Endodermal cell (in vitro differentiated cells): ENCODE results near the gene QKI. TPM values are rescaled to one million over a fixed set of nuclear protein-coding genes. Genes with fewer than 3 reads are reported as not detected.

Source experiments
- DNase-seq: peaks from one replicate; pipeline ENCODE4 v3.0.0-alpha.2; 2017
- H3K27ac ChIP-seq: 2 replicates; pipeline ENCODE4 v1.5.1; 2013; ENCODE audit warnings: mild to moderate bottlenecking, low read depth, low read length, moderate library complexity
- H3K27me3 ChIP-seq: 2 replicates; pipeline ENCODE4 v1.6.1; 2013; ENCODE audit warnings: mild to moderate bottlenecking, low read length, moderate library complexity; ENCODE audit not compliant: insufficient read depth, control insufficient read depth, poor library complexity, severe bottlenecking
- H3K36me3 ChIP-seq: 2 replicates; pipeline ENCODE4 v1.7.0; 2013; ENCODE audit warnings: mild to moderate bottlenecking, low read length, moderate library complexity; ENCODE audit not compliant: control insufficient read depth, insufficient read depth
- H3K4me1 ChIP-seq: one replicate; pipeline ENCODE4 v1.7.0; 2013; ENCODE audit warnings: low read length; ENCODE audit not compliant: control insufficient read depth, insufficient read depth
- H3K4me3 ChIP-seq: 2 replicates; pipeline ENCODE4 v1.5.1; 2013; ENCODE audit warnings: mild to moderate bottlenecking, low read length, moderate library complexity
- H3K9ac ChIP-seq: 2 replicates; pipeline ENCODE4 v1.6.1; 2013; ENCODE audit warnings: mild to moderate bottlenecking, low read length, moderate library complexity; ENCODE audit not compliant: poor library complexity, severe bottlenecking; ENCODE audit errors: extremely low read depth
- H3K9me3 ChIP-seq: 2 replicates; pipeline ENCODE4 v1.6.1; 2013; ENCODE audit warnings: mild to moderate bottlenecking, low read length, moderate library complexity; ENCODE audit not compliant: control insufficient read depth
- H3K27ac Mint-ChIP-seq: 2 replicates; pipeline ENCODE4 v1.8.0; 2020; ENCODE audit warnings: mixed read lengths
- H3K27me3 Mint-ChIP-seq: 2 replicates; pipeline ENCODE4 v1.8.0; 2021; ENCODE audit warnings: mild to moderate bottlenecking, mixed read lengths; ENCODE audit not compliant: insufficient read depth
- H3K36me3 Mint-ChIP-seq: 2 replicates; pipeline ENCODE4 v1.8.0; 2020; ENCODE audit warnings: low read depth, mixed read lengths
- H3K4me1 Mint-ChIP-seq: 2 replicates; pipeline ENCODE4 v1.8.0; 2020; ENCODE audit warnings: mixed read lengths
- H3K4me3 Mint-ChIP-seq: 2 replicates; pipeline ENCODE4 v1.8.0; 2020; ENCODE audit warnings: mild to moderate bottlenecking, moderate library complexity, mixed read lengths
- H3K9me3 Mint-ChIP-seq: 2 replicates; pipeline ENCODE4 v1.8.0; 2020; ENCODE audit warnings: mild to moderate bottlenecking, mixed read lengths
- WGBS, 2 experiments: methylation state at CpG; one replicate each; pipeline versions ENCODE4 v1.1.5 to v1.1.7; 2013; ENCODE audit warnings: missing lambda C conversion rate in 2 of 2, mixed read lengths in 1 of 2; ENCODE audit not compliant: insufficient coverage in 1 of 2, insufficient read length in 1 of 2; 5-methylcytosine and 5-hydroxymethylcytosine counted together
- total RNA-seq, 2 donors: library from RNA; stranded (reverse); fragmentation: NEBNext Ultra II Directional in 1 of 2; extraction: Animal tissue kit (Norgen Biotek cat#: 25700) in 1 of 2; gene quantifications; 2 replicates in 1 of 2; 3 replicates in 1 of 2; pipeline ENCODE4 v1.2.1, GENCODE V29; 2021
- TF ChIP-seq, protein P1 (sequence below): fragments of 200-600 bp; sonication (generic); conservative IDR thresholded peaks from 2 replicates; pipeline ENCODE4 v1.5.0; 2021; ENCODE audit warnings: antibody characterized with exemption, mild to moderate bottlenecking

Gene QKI
- total RNA-seq, 2 donors from 2014 or later, result 93.3 to 107 TPM

GRCh38 chr6:163459007-163459406, 44.5 kb downstream of the QKI start:
- no peaks in the 10 kb centered on the region for H3K9me3 Mint-ChIP-seq
- H3K4me3 ChIP-seq, result no peak overlapping the region
- H3K27ac Mint-ChIP-seq, result no peak overlapping the region
- H3K36me3 ChIP-seq, result peaks cover 18% of the 10 kb centered on the region
- H3K9ac ChIP-seq, result no peak overlapping the region
- H3K36me3 Mint-ChIP-seq, result peaks cover 8% of the 10 kb centered on the region
- H3K27me3 ChIP-seq, result no peaks in the 10 kb centered on the region
- WGBS, 2 experiments, result 88 to 98% methylated on average over 1 to 2 of the region's 2 CpGs
- H3K4me1 ChIP-seq, result no peaks in the 10 kb centered on the region
- DNase-seq, result no peak
- TF ChIP-seq, protein P1, sequence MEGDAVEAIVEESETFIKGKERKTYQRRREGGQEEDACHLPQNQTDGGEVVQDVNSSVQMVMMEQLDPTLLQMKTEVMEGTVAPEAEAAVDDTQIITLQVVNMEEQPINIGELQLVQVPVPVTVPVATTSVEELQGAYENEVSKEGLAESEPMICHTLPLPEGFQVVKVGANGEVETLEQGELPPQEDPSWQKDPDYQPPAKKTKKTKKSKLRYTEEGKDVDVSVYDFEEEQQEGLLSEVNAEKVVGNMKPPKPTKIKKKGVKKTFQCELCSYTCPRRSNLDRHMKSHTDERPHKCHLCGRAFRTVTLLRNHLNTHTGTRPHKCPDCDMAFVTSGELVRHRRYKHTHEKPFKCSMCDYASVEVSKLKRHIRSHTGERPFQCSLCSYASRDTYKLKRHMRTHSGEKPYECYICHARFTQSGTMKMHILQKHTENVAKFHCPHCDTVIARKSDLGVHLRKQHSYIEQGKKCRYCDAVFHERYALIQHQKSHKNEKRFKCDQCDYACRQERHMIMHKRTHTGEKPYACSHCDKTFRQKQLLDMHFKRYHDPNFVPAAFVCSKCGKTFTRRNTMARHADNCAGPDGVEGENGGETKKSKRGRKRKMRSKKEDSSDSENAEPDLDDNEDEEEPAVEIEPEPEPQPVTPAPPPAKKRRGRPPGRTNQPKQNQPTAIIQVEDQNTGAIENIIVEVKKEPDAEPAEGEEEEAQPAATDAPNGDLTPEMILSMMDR, result no peak
- H3K27ac ChIP-seq, result no peak overlapping the region
- H3K27me3 Mint-ChIP-seq, result peaks cover 17% of the 10 kb centered on the region
- H3K4me1 Mint-ChIP-seq, result peaks cover 30% of the 10 kb centered on the region
- no peaks in the 10 kb centered on the region for H3K9me3 ChIP-seq
- H3K4me3 Mint-ChIP-seq, result no peak overlapping the region

GRCh38 chr6:163459536-163459935, 45.0 kb downstream of the QKI start:
- Histone ChIP-seq H3K4me3 (no peak overlapping the region), H3K9ac (no peak overlapping the region), H3K4me1 (no peaks in the 10 kb centered on the region), H3K36me3 (peaks cover 18% of the 10 kb centered on the region), H3K27ac (no peak overlapping the region), H3K27me3 (no peaks in the 10 kb centered on the region), H3K9me3 (no peaks in the 10 kb centered on the region)
- no peaks in the 10 kb centered on the region for H3K9me3 Mint-ChIP-seq
- no peak overlapping the region for H3K27ac Mint-ChIP-seq
- no peak for DNase-seq
- peaks cover 17% of the 10 kb centered on the region for H3K27me3 Mint-ChIP-seq
- TF ChIP-seq, protein P1, result no peak
- H3K36me3 Mint-ChIP-seq, result peaks cover 12% of the 10 kb centered on the region
- no peak overlapping the region for H3K4me3 Mint-ChIP-seq
- peaks cover 32% of the 10 kb centered on the region for H3K4me1 Mint-ChIP-seq
- WGBS, 2 experiments, result 99 to 100% methylated on average over 1 to 2 of the region's 2 CpGs

- Histone ChIP-seq H3K4me1 (no peaks in the 10 kb centered on the region), H3K27me3 (no peaks in the 10 kb centered on the region), H3K36me3 (peaks cover 22% of the 10 kb centered on the region), H3K27ac (no peak overlapping the region), H3K4me3 (peak overlapping the region; percentile 67), H3K9me3 (no peaks in the 10 kb centered on the region), H3K9ac (no peak overlapping the region)
- Mint-ChIP-seq H3K9me3 (no peaks in the 10 kb centered on the region), H3K4me1 (peaks cover 32% of the 10 kb centered on the region), H3K27me3 (peaks cover 17% of the 10 kb centered on the region), H3K4me3 (no peak overlapping the region), H3K36me3 (peaks cover 18% of the 10 kb centered on the region), H3K27ac (no peak overlapping the region)
- TF ChIP-seq, protein P1, result no peak
- DNase-seq, result peak; percentile 58
- WGBS, 2 experiments, result 39 to 92% methylated on average over 2 to 5 of the region's 5 CpGs
Observed at GRCh38 chr6:163460307-163460782, 45.8 kb downstream of the QKI start.
